ENCODE measurements around the gene ARID3C. TPM values are rescaled to one million over a fixed set of nuclear protein-coding genes. Genes with fewer than 3 reads are reported as not detected.
A peak's percentile ranks its signal among the peaks of the same experiment; 100 is the strongest.

Gene ARID3C
- total RNA-seq, 4 donors from 2014 or later: not detected

GRCh38 chr9:34636791-34637355, 8.0 kb upstream of the ARID3C start:
- 0 to 10% methylated on average over 2 of the region's 23 CpGs for WGBS, 2 donors (ENCODE audit: low coverage in 1 of 2)
- no peaks in the 10 kb centered on the region for H3K9me3 ChIP-seq
- H3K36me3 ChIP-seq: peaks cover 0 to 13% of the 10 kb centered on the region in 2 donors
- H3K27me3 ChIP-seq: no peaks in the 10 kb centered on the region
- H3K27ac ChIP-seq: peak overlapping the region; percentile 18 to 93 (median 89)
- TF ChIP-seq POLR2AphosphoS5 (IDR thresholded peaks at IDR 0.05) (no peak), POLR2A (IDR thresholded peaks at IDR 0.05) (no peak), CTCF (IDR thresholded peaks at IDR 0.05) (no peak), EP300 (IDR thresholded peaks at IDR 0.05) (no peak)
- H3K4me1 ChIP-seq: peaks cover 0 to 47% (median 8%) of the 10 kb centered on the region in 3 donors
- H3K4me3 ChIP-seq: peak overlapping the region; percentile 49 to 85
- ATAC-seq: no peak

- Histone ChIP-seq H3K4me3 (no peak overlapping the region), H3K27ac (no peak overlapping the region)
- WGBS, 2 donors (ENCODE audit: low coverage in 1 of 2): 85 to 100% methylated on average over 2 to 4 of the region's 14 CpGs
These were observed 6.7 kb upstream of the ARID3C start for GRCh38 chr9:34635556-34635955.

GRCh38 chr9:34634551-34635248, 5.8 kb upstream of the ARID3C start:
- TF ChIP-seq CTCF (IDR thresholded peaks at IDR 0.05): no peak
- Histone ChIP-seq H3K27ac (no peak overlapping the region), H3K9me3 (no peaks in the 10 kb centered on the region), H3K36me3 (peaks cover 0 to 13% of the 10 kb centered on the region in 2 donors), H3K4me3 (no peak overlapping the region), H3K4me1 (peaks cover 0 to 47% (median 8%) of the 10 kb centered on the region in 3 donors), H3K27me3 (peaks cover 12% of the 10 kb centered on the region)
- ATAC-seq: no peak
- WGBS, 2 donors (ENCODE audit: low coverage in 1 of 2): 62 to 69% methylated on average over 2 to 3 of the region's 3 CpGs

More at GRCh38 chr9:34635556-34635955, 6.7 kb upstream of the ARID3C start:
- Histone ChIP-seq H3K9me3 (no peaks in the 10 kb centered on the region), H3K36me3 (peaks cover 0 to 13% of the 10 kb centered on the region in 2 donors), H3K4me1 (peaks cover 0 to 47% (median 8%) of the 10 kb centered on the region in 3 donors), H3K27me3 (peaks cover 3% of the 10 kb centered on the region)
- ATAC-seq: no peak
- no peak for TF ChIP-seq POLR2AphosphoS5 (IDR thresholded peaks at IDR 0.05)
- no peak for TF ChIP-seq POLR2A (IDR thresholded peaks at IDR 0.05)
- TF ChIP-seq CTCF (IDR thresholded peaks at IDR 0.05): no peak
- TF ChIP-seq EP300 (IDR thresholded peaks at IDR 0.05): no peak

- Histone ChIP-seq H3K4me1 (peaks cover 0 to 53% (median 8%) of the 10 kb centered on the region in 3 donors), H3K36me3 (peaks cover 0 to 13% of the 10 kb centered on the region in 2 donors), H3K9me3 (no peaks in the 10 kb centered on the region), H3K27me3 (peaks cover 19% of the 10 kb centered on the region), H3K4me3 (no peak overlapping the region), H3K27ac (no peak overlapping the region)
- TF ChIP-seq CTCF (IDR thresholded peaks at IDR 0.05) (peak in 3 of 4 experiments; percentile 77 to 85 (median 78)), POLR2A (IDR thresholded peaks at IDR 0.05) (no peak)
- ATAC-seq: peak; percentile 30
- WGBS, 2 donors (ENCODE audit: low coverage in 1 of 2): 8 to 50% methylated on average over 1 to 2 of the region's 3 CpGs
These were observed 5.1 kb upstream of the ARID3C start for GRCh38 chr9:34633851-34634550.

Data from gastroesophageal sphincter (tissue), 4 donors.